Endothelial cell of umbilical vein (primary cell): ENCODE results near the gene IQGAP3. TPM values are rescaled to one million over a fixed set of nuclear protein-coding genes. Genes with fewer than 3 reads are reported as not detected.

Experiments
- BruUV-seq: library from RNA; stranded (reverse); fragments of 400-500 nt; replicated peaks from 2 replicates; lab custom pipeline; 2021; lab: Mats Ljungman, UMichigan
- CTCF ChIA-PET: fragments of 300-600, 350-600 bp; sonication (Branson Sonifier 250); formaldehyde crosslinking; loops from one replicate; lab custom pipeline; 2021; ENCODE audit warnings: antibody characterized with exemption, inconsistent platforms; lab: Charles Lee
- POLR2A ChIA-PET: fragments of 300-600, 350-600 bp; sonication (Branson Sonifier 250); formaldehyde crosslinking; loops from one replicate; lab custom pipeline; 2021; ENCODE audit warnings: antibody characterized with exemption, inconsistent platforms; lab: Charles Lee
- DNase-seq: peaks from one replicate; pipeline ENCODE4 v3.0.0-alpha.2; 2011; ENCODE audit warnings: low read depth, low spot score
- FAIRE-seq: peaks from 2 replicates; lab custom pipeline; 2011; peaks lifted over from hg19 to GRCh38; lab: Jason Lieb, UNC
- H2AFZ ChIP-seq: 2 replicates; pipeline ENCODE4 v1.6.0; 2012; ENCODE audit warnings: low read depth, low read length, control low read depth, inconsistent platforms
- H3K27ac ChIP-seq: 2 replicates; pipeline ENCODE4 v1.5.1; 2011; ENCODE audit warnings: low read depth, mild to moderate bottlenecking, control low read depth, low read length, moderate library complexity; ENCODE audit not compliant: insufficient read depth
- H3K27me3 ChIP-seq, 2 experiments: 2 replicates each; pipeline versions ENCODE4 v1.6.0 to v1.6.1; 2011; ENCODE audit warnings: low read length in 2 of 2, mixed read lengths in 1 of 2; ENCODE audit not compliant: control insufficient read depth in 2 of 2, insufficient read depth in 2 of 2
- H3K36me3 ChIP-seq, 2 experiments: 2 replicates in 1 of 2; 3 replicates in 1 of 2; pipeline ENCODE4 v1.5.1; 2011; ENCODE audit warnings: low read length in 2 of 2, mild to moderate bottlenecking in 1 of 2, moderate library complexity in 1 of 2; ENCODE audit not compliant: control insufficient read depth in 2 of 2, insufficient read depth in 2 of 2; ENCODE audit errors: extremely low read depth in 1 of 2
- H3K4me1 ChIP-seq: 3 replicates; pipeline ENCODE4 v1.5.1; 2011; ENCODE audit warnings: mild to moderate bottlenecking, low read length; ENCODE audit not compliant: control insufficient read depth, insufficient read depth; ENCODE audit errors: extremely low read depth
- H3K4me2 ChIP-seq: 2 replicates; pipeline ENCODE4 v1.6.1; 2011; ENCODE audit warnings: low read length, control low read depth, mixed read lengths; ENCODE audit not compliant: insufficient read depth
- H3K4me3 ChIP-seq, 3 experiments: fragments of 200-600 bp in 1 of 3; sonication (generic), shearing (Covaris generic) in 1 of 3; replicated peaks in 1 of 3; 2 replicates each; pipeline ENCODE4 v1.5.1; 2011 to 2016; ENCODE audit warnings: control low read depth in 3 of 3, low read length in 3 of 3, mild to moderate bottlenecking in 2 of 3, inconsistent platforms in 1 of 3, low read depth in 1 of 3, moderate library complexity in 1 of 3; ENCODE audit not compliant: insufficient read depth in 1 of 3
- H3K79me2 ChIP-seq: 2 replicates; pipeline ENCODE4 v1.6.0; 2012; ENCODE audit warnings: low read length, inconsistent platforms; ENCODE audit not compliant: control insufficient read depth, insufficient read depth
- H3K9ac ChIP-seq: replicated peaks from 2 replicates; pipeline ENCODE3; 2011; ENCODE audit warnings: low read length, control low read depth; ENCODE audit not compliant: insufficient read depth; ENCODE audit errors: extremely low read depth
- H3K9me1 ChIP-seq: replicated peaks from 3 replicates; pipeline ENCODE4 v1.6.0; 2011; ENCODE audit warnings: mild to moderate bottlenecking, low read length; ENCODE audit not compliant: control insufficient read depth, insufficient read depth; ENCODE audit errors: extremely low read depth
- H3K9me3 ChIP-seq: replicated peaks from 2 replicates; pipeline ENCODE4 v1.5.1; 2012; ENCODE audit warnings: low read length, inconsistent platforms; ENCODE audit not compliant: control insufficient read depth, insufficient read depth
- H4K20me1 ChIP-seq: replicated peaks from 2 replicates; pipeline ENCODE3; 2011; ENCODE audit warnings: mild to moderate bottlenecking, low read length; ENCODE audit not compliant: control insufficient read depth, insufficient read depth; ENCODE audit errors: extremely low read depth
- EZH2 ChIP-seq: IDR thresholded peaks from 2 replicates; pipeline ENCODE4 v1.6.1; 2012; ENCODE audit warnings: borderline replicate concordance, low read depth, mild to moderate bottlenecking, moderate library complexity, low read length, inconsistent platforms; ENCODE audit not compliant: severe bottlenecking
- FOS ChIP-seq: IDR thresholded peaks from 2 replicates; pipeline ENCODE4 v1.6.1; 2011; ENCODE audit warnings: mild to moderate bottlenecking, low read length, moderate library complexity, borderline replicate concordance; ENCODE audit not compliant: insufficient read depth
- GATA2 ChIP-seq: IDR thresholded peaks from 2 replicates; pipeline ENCODE4 v1.7.0; 2011; ENCODE audit warnings: low read depth, mild to moderate bottlenecking, moderate library complexity, mixed read lengths, low read length; ENCODE audit not compliant: insufficient read length, insufficient read depth
- JUN ChIP-seq: IDR thresholded peaks from 2 replicates; pipeline ENCODE4 v1.6.1; 2011; ENCODE audit warnings: borderline replicate concordance, low read depth; ENCODE audit not compliant: insufficient read length, insufficient read depth
- MYC ChIP-seq: IDR thresholded peaks from one replicate; pipeline ENCODE4 v1.6.1; 2011; ENCODE audit warnings: mild to moderate bottlenecking, low read depth, low read length
- POLR2A ChIP-seq: IDR thresholded peaks from 2 replicates; pipeline ENCODE4 v1.6.1; 2012; ENCODE audit warnings: low read depth, mild to moderate bottlenecking, control low read depth, low read length
- POLR2AphosphoS5 ChIP-seq: IDR thresholded peaks from 2 replicates; pipeline ENCODE4 v1.6.1; 2012; ENCODE audit warnings: low read depth, mild to moderate bottlenecking, control low read depth, low read length, moderate library complexity; ENCODE audit not compliant: insufficient read depth
- dilution Hi-C: fragments of 300-500 bp; cut with MboI; formaldehyde crosslinking; loops from one replicate; pipeline ENCODE4 v1.15.0; 2019; ENCODE audit warnings: low sequenced_read_pairs; ENCODE audit not compliant: extremely low pct_ligation_motif_present
- intact Hi-C: fragments of 100-400 bp; cut with micrococcal nuclease; formaldehyde crosslinking; loops from one replicate; pipeline ENCODE4 v1.10.0; 2022
- polyA plus RNA-seq, 4 experiments: library from polyadenylated mRNA; depleted of rRNA in 3 of 4; stranded (reverse) in 3 of 4; unstranded in 1 of 4; fragments of >200 nt; gene quantifications; 2 replicates each; pipeline versions ENCODE4 v1.2.1 to v1.2.3, GENCODE V29; 2011 to 2012; ENCODE audit warnings: missing spikeins in 1 of 4
- total RNA-seq: library from RNA; stranded (reverse); gene quantifications from 2 replicates; pipeline ENCODE4 v1.2.3, GENCODE V29; 2021
- TF ChIP-seq, protein P1 (sequence below), 2 donors: IDR thresholded peaks; 1 replicate in 1 of 2; 2 replicates in 1 of 2; pipeline ENCODE4 v1.5.1; 2011; ENCODE audit warnings: low read length in 2 of 2, mild to moderate bottlenecking in 2 of 2, moderate library complexity in 2 of 2, control low read depth in 1 of 2, inconsistent platforms in 1 of 2, low read depth in 1 of 2; ENCODE audit not compliant: insufficient read depth in 1 of 2; ENCODE audit errors: extremely low read depth in 1 of 2
- TF ChIP-seq, protein P2 (sequence below): IDR thresholded peaks from 2 replicates; pipeline ENCODE4 v1.6.1; 2011; ENCODE audit not compliant: insufficient read depth, insufficient read length

Gene IQGAP3
- total and polyA plus RNA-seq, 2 donors (not counting 3 experiments of a cell fraction or from before 2014, with no cell fraction given): 28.3 to 60.7 TPM

DNA sequence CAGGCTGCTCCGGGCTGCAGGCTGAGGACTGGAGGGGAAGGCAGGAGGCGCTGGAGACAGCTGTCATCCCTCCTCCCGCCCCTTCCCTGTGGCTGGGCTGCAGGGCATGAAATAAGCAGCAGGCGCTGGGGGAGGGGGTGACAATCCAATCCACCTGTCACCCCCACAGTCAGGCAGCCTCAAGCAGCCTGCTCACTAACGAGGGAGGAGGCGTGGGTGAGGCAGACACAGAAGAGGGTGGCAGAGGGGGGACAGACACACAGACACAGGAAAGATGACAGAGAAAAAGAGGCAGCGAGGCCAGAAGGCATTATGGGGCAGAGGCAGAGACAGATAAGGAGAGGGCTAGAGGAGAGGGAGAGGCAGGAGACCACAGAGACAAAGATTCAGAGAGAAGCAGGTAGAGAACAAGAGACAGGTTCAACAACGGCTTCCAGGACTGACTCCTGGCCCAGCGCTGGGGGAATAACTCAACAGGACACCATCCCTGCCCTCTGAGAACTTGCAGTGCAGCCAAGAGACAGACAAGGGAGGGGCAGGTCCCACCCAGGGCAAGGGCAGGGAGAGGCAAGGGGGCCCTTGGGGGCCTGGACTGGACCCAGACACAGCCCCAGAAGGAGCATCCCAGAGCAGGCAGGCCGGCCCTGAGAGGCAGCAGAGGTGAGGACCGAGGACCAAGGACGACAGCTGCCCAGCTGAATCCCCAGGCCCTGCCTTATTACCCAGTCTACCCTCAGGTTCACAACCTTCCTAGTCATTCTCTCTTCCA is 83.0 kb downstream of the IQGAP3 start:
- Histone ChIP-seq H4K20me1 (no peaks in the 10 kb centered on the region), H3K36me3 (peaks cover 0 to 3% of the 10 kb centered on the region in 2 experiments), H3K4me3 (no peak overlapping the region), H3K27ac (no peak overlapping the region), H3K27me3 (no peaks in the 10 kb centered on the region), H3K4me1 (peaks cover 21% of the 10 kb centered on the region), H3K4me2 (no peak overlapping the region), H3K9ac (no peak overlapping the region), H3K79me2 (peaks cover 92% of the 10 kb centered on the region), H3K9me3 (no peaks in the 10 kb centered on the region), H3K9me1 (no peaks in the 10 kb centered on the region), H2AFZ (no peak overlapping the region)
- CTCF ChIA-PET: interaction anchor here (1.7 to 9.6 kb wide), 3 partner anchors 9 to 119 kb away, joined by 3 to 119 read pairs (median 5); no protein-coding TSS in a partner anchor
- no TSS peak for BruUV-seq
- TF ChIP-seq FOS (no peak), MYC (no peak), EZH2 (no peak), POLR2A (no peak), GATA2 (no peak), JUN (no peak), POLR2AphosphoS5 (no peak)
- TF ChIP-seq, protein P1, sequence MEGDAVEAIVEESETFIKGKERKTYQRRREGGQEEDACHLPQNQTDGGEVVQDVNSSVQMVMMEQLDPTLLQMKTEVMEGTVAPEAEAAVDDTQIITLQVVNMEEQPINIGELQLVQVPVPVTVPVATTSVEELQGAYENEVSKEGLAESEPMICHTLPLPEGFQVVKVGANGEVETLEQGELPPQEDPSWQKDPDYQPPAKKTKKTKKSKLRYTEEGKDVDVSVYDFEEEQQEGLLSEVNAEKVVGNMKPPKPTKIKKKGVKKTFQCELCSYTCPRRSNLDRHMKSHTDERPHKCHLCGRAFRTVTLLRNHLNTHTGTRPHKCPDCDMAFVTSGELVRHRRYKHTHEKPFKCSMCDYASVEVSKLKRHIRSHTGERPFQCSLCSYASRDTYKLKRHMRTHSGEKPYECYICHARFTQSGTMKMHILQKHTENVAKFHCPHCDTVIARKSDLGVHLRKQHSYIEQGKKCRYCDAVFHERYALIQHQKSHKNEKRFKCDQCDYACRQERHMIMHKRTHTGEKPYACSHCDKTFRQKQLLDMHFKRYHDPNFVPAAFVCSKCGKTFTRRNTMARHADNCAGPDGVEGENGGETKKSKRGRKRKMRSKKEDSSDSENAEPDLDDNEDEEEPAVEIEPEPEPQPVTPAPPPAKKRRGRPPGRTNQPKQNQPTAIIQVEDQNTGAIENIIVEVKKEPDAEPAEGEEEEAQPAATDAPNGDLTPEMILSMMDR (IDR thresholded peaks at IDR 0.05; ENCODE audit: extremely low read depth in 1 of 2, insufficient read depth in 1 of 2, low read depth in 1 of 2, low read length in 2 of 2): no peak
- TF ChIP-seq, protein P2, sequence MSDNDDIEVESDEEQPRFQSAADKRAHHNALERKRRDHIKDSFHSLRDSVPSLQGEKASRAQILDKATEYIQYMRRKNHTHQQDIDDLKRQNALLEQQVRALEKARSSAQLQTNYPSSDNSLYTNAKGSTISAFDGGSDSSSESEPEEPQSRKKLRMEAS: no peak
- DNase-seq (no peak), FAIRE-seq (no peak)
- POLR2A ChIA-PET: no interaction called here
- intact Hi-C loops: no loop called here
- dilution Hi-C loops: no loop called here
